Nasal cavity respiratory epithelium epithelial cell of viscerocranial mucosa (primary cell): ENCODE results near the gene CDC42SE1. TPM values are rescaled to one million over a fixed set of nuclear protein-coding genes. Genes with fewer than 3 reads are reported as not detected.

Experiments
- total RNA-seq: library from RNA; depleted of rRNA; stranded (reverse); fragments of >200 nt; gene quantifications from 2 replicates; pipeline ENCODE4 v1.2.3, GENCODE V29; 2014

CDC42SE1 gene, protein sequence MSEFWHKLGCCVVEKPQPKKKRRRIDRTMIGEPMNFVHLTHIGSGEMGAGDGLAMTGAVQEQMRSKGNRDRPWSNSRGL
- total RNA-seq = 111 and 152 TPM in 2 replicates

GRCh38 chr1:151059109-151060006, at the start of gene CDC42SE1:
Gene CDC42SE1, minus strand, starts transcription at chr1:151059622. Its CDS starts 3,892 bp downstream, at chr1:151055730.

GRCh38 chr1:151070474-151071276, 11.3 kb upstream of the CDC42SE1 start, which contains the start of gene GABPB2:
Gene GABPB2, plus strand, starts transcription at chr1:151070761. Its CDS starts 17,429 bp downstream, at chr1:151088190.

GRCh38 chr1:151060007-151060656, 710 bp upstream of the CDC42SE1 start, which contains the start of gene MLLT11:
Gene MLLT11, plus strand, starts transcription at chr1:151060397. Its CDS starts 6,828 bp downstream, at chr1:151067225.

DNA sequence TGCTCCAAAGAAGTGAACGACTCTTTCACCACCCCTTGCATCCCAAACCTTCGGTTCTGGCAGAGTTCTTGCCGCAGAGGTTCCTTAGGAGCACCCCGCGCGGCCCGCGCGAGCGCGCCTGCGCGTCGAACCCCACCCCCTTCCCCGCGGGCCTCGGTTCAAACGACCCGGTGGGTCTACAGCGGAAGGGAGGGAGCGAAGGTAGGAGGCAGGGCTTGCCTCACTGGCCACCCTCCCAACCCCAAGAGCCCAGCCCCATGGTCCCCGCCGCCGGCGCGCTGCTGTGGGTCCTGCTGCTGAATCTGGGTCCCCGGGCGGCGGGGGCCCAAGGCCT, 11.9 kb downstream of the CDC42SE1 start, which contains the start of gene C1orf56:
C1orf56 (plus strand) TSS at position 161 of the 334 bp plus-strand sequence; CDS start at position 258, 97 bp downstream.

DNA sequence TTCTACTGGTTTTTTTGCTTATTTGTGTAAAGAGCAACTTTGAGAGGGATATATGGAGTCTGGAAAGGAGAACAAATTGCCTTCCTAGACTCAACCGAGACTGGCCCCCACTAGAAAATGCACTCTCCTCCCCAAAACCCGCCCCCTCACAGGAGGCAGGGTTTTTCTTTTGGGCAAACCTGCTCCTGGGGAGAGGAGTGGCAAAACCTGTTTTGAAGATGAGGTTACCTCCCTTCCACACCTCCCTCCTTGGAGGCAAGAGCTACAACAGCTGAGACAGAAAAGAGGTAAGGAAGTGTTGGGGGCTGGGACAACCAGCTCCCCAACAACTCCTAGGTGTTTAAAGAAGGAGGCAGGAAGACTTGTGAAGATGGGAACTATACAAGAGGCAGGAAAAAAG, 23.1 kb downstream of the CDC42SE1 start, which contains the start of gene BNIPL:
BNIPL (plus strand) TSS at position 231 of the 400 bp plus-strand sequence; CDS start at position 371, 140 bp downstream.

DNA sequence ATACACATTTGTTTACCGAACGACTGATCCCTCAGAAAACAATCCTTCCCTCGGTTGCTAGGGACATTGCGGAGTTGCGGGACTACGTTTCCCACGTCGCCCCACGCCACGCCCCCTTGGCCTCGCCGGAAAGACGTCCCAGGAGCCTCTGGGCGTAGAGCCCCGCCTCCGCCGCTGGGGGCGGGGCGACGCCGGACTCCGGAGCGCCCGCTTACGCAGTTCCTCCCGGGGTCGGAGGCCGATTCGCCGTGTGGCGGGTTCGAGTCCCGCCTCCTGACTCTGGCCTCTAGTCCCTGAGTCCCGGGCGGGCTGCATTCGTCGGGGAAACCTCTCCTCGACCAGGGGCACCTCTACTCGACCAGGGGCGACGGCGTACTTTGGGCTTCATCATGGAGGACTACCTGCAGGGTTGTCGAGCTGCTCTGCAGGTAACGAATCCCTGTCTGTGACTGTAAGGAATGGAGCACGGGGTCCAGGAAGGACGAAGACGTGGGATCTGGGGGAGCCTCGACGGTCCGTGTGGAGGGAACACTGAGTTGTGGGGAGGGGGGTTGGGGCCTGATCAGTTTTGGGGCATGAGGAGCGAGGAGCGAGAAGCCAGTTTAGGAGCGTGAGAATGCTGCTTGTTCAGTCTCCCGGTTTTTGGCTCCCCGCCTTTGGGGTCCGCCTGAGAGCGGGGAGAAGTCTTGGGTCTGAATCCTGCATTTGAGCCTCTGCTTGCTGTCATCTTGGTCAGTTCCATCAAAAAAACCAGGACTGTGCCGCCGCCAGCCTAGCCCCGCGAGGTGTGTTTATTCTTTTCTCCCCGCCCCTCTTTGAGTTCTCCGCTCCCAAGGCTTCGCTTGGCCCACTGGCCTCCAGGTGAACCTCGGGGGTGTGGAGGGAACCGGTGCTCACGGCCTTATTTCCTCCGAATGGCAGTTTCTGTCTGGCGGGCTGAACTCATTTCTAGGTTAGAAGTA, 50.9 kb downstream of the CDC42SE1 start, which contains the start of gene PRUNE1:
PRUNE1 (plus strand) TSS at position 206 of the 962 bp plus-strand sequence; CDS start at position 390, 184 bp downstream.

GRCh38 chr1:151006327-151007052, 52.9 kb downstream of the CDC42SE1 start, which contains the start of gene MINDY1:
Gene MINDY1, minus strand, starts transcription at chr1:151006902. Its CDS starts 4,285 bp downstream, at chr1:151002617.

Other genes with a start within 250 kb of the CDC42SE1 start
- 20.5 and 30.6 TPM in 2 replicates for gene ARNT, start 183.0 kb downstream of the CDC42SE1 start, total RNA-seq
- gene CTXND2, start 172.5 kb downstream of the CDC42SE1 start, total RNA-seq = not detected in 2 replicates
- gene SETDB1, start 133.3 kb downstream of the CDC42SE1 start, total RNA-seq = 23.2 and 36.7 TPM in 2 replicates
- 83.7 and 101 TPM in 2 replicates for gene CERS2, start 84.8 kb downstream of the CDC42SE1 start, total RNA-seq
- 0.50 and 0.68 TPM in 2 replicates for gene ANXA9, start 77.3 kb downstream of the CDC42SE1 start, total RNA-seq
- gene MINDY1, start 52.7 kb downstream of the CDC42SE1 start, total RNA-seq = 5.5 and 10.3 TPM in 2 replicates
- gene PRUNE1, start 51.2 kb downstream of the CDC42SE1 start, total RNA-seq = 10.3 and 11.6 TPM in 2 replicates
- 3.3 and 7.5 TPM in 2 replicates for gene BNIPL, start 23.0 kb downstream of the CDC42SE1 start, total RNA-seq
- gene C1orf56, start 11.9 kb downstream of the CDC42SE1 start, total RNA-seq = 0.71 and 1.0 TPM in 2 replicates
- gene MLLT11, start 775 bp upstream of the CDC42SE1 start, total RNA-seq = 1.7 and 3.3 TPM in 2 replicates
- 17.1 and 27.1 TPM in 2 replicates for gene GABPB2, start 11.1 kb upstream of the CDC42SE1 start, total RNA-seq
- 0.34 and 1.3 TPM in 2 replicates for gene SEMA6C, start 87.0 kb upstream of the CDC42SE1 start, total RNA-seq
- gene TNFAIP8L2, start 97.0 kb upstream of the CDC42SE1 start, total RNA-seq = not detected in 2 replicates
- 5.8 and 6.5 TPM in 2 replicates for gene LYSMD1, start 106.3 kb upstream of the CDC42SE1 start, total RNA-seq
- 24.1 and 24.3 TPM in 2 replicates for gene SCNM1, start 106.5 kb upstream of the CDC42SE1 start, total RNA-seq
- 0.21 TPM in 1 of 2 replicates, not detected in the other for gene TMOD4, start 116.4 kb upstream of the CDC42SE1 start, total RNA-seq
- 48.7 and 56.0 TPM in 2 replicates for gene VPS72, start 130.6 kb upstream of the CDC42SE1 start, total RNA-seq
- gene PIP5K1A, start 138.9 kb upstream of the CDC42SE1 start, total RNA-seq = 84.6 and 96.4 TPM in 2 replicates
- 166 and 202 TPM in 2 replicates for gene PSMD4, start 195.1 kb upstream of the CDC42SE1 start, total RNA-seq
- 12.3 and 17.9 TPM in 2 replicates for gene ZNF687, start 222.7 kb upstream of the CDC42SE1 start, total RNA-seq